H1 (cell line): Measurements from ENCODE around the gene MR1. TPM values are rescaled to one million over a fixed set of nuclear protein-coding genes. Genes with fewer than 3 reads are reported as not detected.

Source experiments
- CTCF ChIA-PET: fragments of 300-600 bp; sonication (Branson Sonifier 250); formaldehyde crosslinking; loops from one replicate; lab custom pipeline; 2021; ENCODE audit not compliant: partially characterized antibody; lab: Charles Lee
- POLR2A ChIA-PET: fragments of 300-600 bp; sonication (Branson Sonifier 250); formaldehyde crosslinking; loops from one replicate; lab custom pipeline; 2021; ENCODE audit warnings: inconsistent platforms; ENCODE audit not compliant: partially characterized antibody; lab: Charles Lee
- DNase-seq, 2 experiments: peaks; one replicate each; pipeline versions ENCODE4 v3.0.0 to v3.0.0-alpha.2; 2010 to 2022; ENCODE audit warnings: low spot score in 2 of 2, low read depth in 1 of 2, mixed read lengths in 1 of 2
- FAIRE-seq: peaks from 2 replicates; lab custom pipeline; 2011; peaks lifted over from hg19 to GRCh38; lab: Jason Lieb, UNC
- H2AFZ ChIP-seq: 2 replicates; pipeline ENCODE4 v1.8.1; 2012; ENCODE audit warnings: low read length, inconsistent platforms
- H2AK5ac ChIP-seq: 2 replicates; pipeline ENCODE4 v1.6.1; 2013; ENCODE audit warnings: low read depth, low read length
- H2BK120ac ChIP-seq: replicated peaks from 2 replicates; pipeline ENCODE3; 2013; ENCODE audit warnings: low read depth, low read length, inconsistent platforms
- H2BK12ac ChIP-seq: 2 replicates; pipeline ENCODE4 v1.6.1; 2013; ENCODE audit warnings: low read depth, low read length
- H2BK15ac ChIP-seq: 2 replicates; pipeline ENCODE4 v1.6.1; 2013; ENCODE audit warnings: low read length
- H2BK20ac ChIP-seq: 2 replicates; pipeline ENCODE4 v1.6.1; 2013; ENCODE audit warnings: low read length
- H2BK5ac ChIP-seq: 2 replicates; pipeline ENCODE4 v1.6.1; 2013; ENCODE audit warnings: low read depth, low read length
- H3K14ac ChIP-seq: 2 replicates; pipeline ENCODE4 v1.6.1; 2013; ENCODE audit warnings: inconsistent platforms; ENCODE audit not compliant: insufficient read length
- H3K18ac ChIP-seq: 2 replicates; pipeline ENCODE4 v1.6.1; 2013; ENCODE audit warnings: low read length; ENCODE audit errors: extremely low read depth
- H3K23ac ChIP-seq: 2 replicates; pipeline ENCODE4 v1.6.1; 2013; ENCODE audit warnings: inconsistent platforms; ENCODE audit not compliant: insufficient read length
- H3K23me2 ChIP-seq: 2 replicates; pipeline ENCODE4 v1.6.1; 2013; ENCODE audit warnings: low read depth, low read length
- H3K27ac ChIP-seq: 2 replicates; pipeline ENCODE4 v1.6.1; 2011; ENCODE audit warnings: low read depth, low read length, inconsistent platforms
- H3K27me3 ChIP-seq, 4 experiments: replicated peaks in 1 of 4; 1 replicate in 1 of 4; 2 replicates in 3 of 4; pipeline versions ENCODE4 v1.6.1 to v1.8.1; 2011 to 2013; ENCODE audit warnings: low read length in 3 of 4, mild to moderate bottlenecking in 3 of 4, inconsistent platforms in 2 of 4, mixed read lengths in 2 of 4, moderate library complexity in 1 of 4; ENCODE audit not compliant: control insufficient read depth in 3 of 4, insufficient read depth in 3 of 4; ENCODE audit errors: extremely low read depth in 1 of 4
- H3K36me3 ChIP-seq, 4 experiments: 2 replicates each; pipeline versions ENCODE4 v1.6.1 to v1.8.1; 2011 to 2013; ENCODE audit warnings: mild to moderate bottlenecking in 4 of 4, low read length in 3 of 4, moderate library complexity in 2 of 4, control low read depth in 1 of 4, inconsistent platforms in 1 of 4; ENCODE audit not compliant: insufficient read depth in 4 of 4, control insufficient read depth in 2 of 4
- H3K4ac ChIP-seq: replicated peaks from 2 replicates; pipeline ENCODE3; 2013; ENCODE audit warnings: low read length, low read depth, mixed read lengths, inconsistent platforms; ENCODE audit not compliant: insufficient read length
- H3K4me1 ChIP-seq, 4 experiments: replicated peaks in 1 of 4; 1 replicate in 1 of 4; 2 replicates in 3 of 4; pipeline versions ENCODE4 v1.6.1 to v1.8.1; 2011 to 2013; ENCODE audit warnings: low read length in 3 of 4, inconsistent platforms in 2 of 4, mixed read lengths in 1 of 4; ENCODE audit not compliant: insufficient read depth in 4 of 4, control insufficient read depth in 3 of 4
- H3K4me2 ChIP-seq, 2 experiments: 2 replicates each; pipeline versions ENCODE4 v1.6.1 to v1.8.1; 2011 to 2013; ENCODE audit warnings: low read depth in 2 of 2, low read length in 2 of 2, control low read depth in 1 of 2, inconsistent platforms in 1 of 2, mild to moderate bottlenecking in 1 of 2; ENCODE audit not compliant: insufficient read depth in 1 of 2
- H3K4me3 ChIP-seq, 4 experiments: fragments of 200-600, 300-600 bp in 1 of 4; sonication (generic), shearing (Covaris generic), sonication (Bioruptor Twin) in 1 of 4; 2 replicates each; pipeline versions ENCODE4 v1.5.1 to v1.8.1; 2011 to 2016; ENCODE audit warnings: low read length in 4 of 4, low read depth in 3 of 4, control low read depth in 2 of 4, inconsistent platforms in 2 of 4, mild to moderate bottlenecking in 2 of 4, mixed read lengths in 1 of 4, moderate library complexity in 1 of 4; ENCODE audit not compliant: insufficient read depth in 2 of 4; ENCODE audit errors: extremely low read depth in 1 of 4
- H3K56ac ChIP-seq: replicated peaks from 2 replicates; pipeline ENCODE3; 2013; ENCODE audit warnings: low read depth, mild to moderate bottlenecking, mixed read lengths, low read length, inconsistent platforms; ENCODE audit not compliant: insufficient read length
- H3K79me1 ChIP-seq: 2 replicates; pipeline ENCODE4 v1.6.1; 2013; ENCODE audit warnings: low read depth, low read length, control low read depth
- H3K79me2 ChIP-seq, 2 experiments: 2 replicates each; pipeline versions ENCODE4 v1.6.1 to v1.8.1; 2012 to 2013; ENCODE audit warnings: low read length in 2 of 2, mild to moderate bottlenecking in 2 of 2, inconsistent platforms in 1 of 2; ENCODE audit not compliant: insufficient read depth in 2 of 2, control insufficient read depth in 1 of 2
- H3K9ac ChIP-seq, 4 experiments: replicated peaks in 1 of 4; 1 replicate in 1 of 4; 2 replicates in 3 of 4; pipeline versions ENCODE4 v1.6.1 to v1.8.1; 2011 to 2013; ENCODE audit warnings: low read depth in 3 of 4, low read length in 3 of 4, control low read depth in 2 of 4, mild to moderate bottlenecking in 2 of 4, moderate library complexity in 2 of 4, inconsistent platforms in 1 of 4; ENCODE audit errors: extremely low read depth in 1 of 4
- H3K9me3 ChIP-seq, 2 experiments: 2 replicates each; pipeline versions ENCODE4 v1.6.1 to v1.8.1; 2012 to 2013; ENCODE audit warnings: mild to moderate bottlenecking in 2 of 2, moderate library complexity in 2 of 2, control low read depth in 1 of 2, inconsistent platforms in 1 of 2, low read depth in 1 of 2, low read length in 1 of 2, mixed read lengths in 1 of 2; ENCODE audit not compliant: insufficient read depth in 2 of 2
- H4K20me1 ChIP-seq, 2 experiments: replicated peaks in 1 of 2; 2 replicates each; pipeline versions ENCODE3 to v1.8.1; 2011 to 2013; ENCODE audit warnings: inconsistent platforms in 2 of 2, low read length in 2 of 2, mild to moderate bottlenecking in 1 of 2; ENCODE audit not compliant: insufficient read depth in 2 of 2, control insufficient read depth in 1 of 2
- H4K5ac ChIP-seq: 2 replicates; pipeline ENCODE4 v1.6.1; 2013; ENCODE audit warnings: low read length, low read depth, mixed read lengths, inconsistent platforms; ENCODE audit not compliant: insufficient read length
- H4K8ac ChIP-seq: 2 replicates; pipeline ENCODE4 v1.8.0; 2013; ENCODE audit warnings: mild to moderate bottlenecking, moderate library complexity, low read length, inconsistent platforms; ENCODE audit not compliant: insufficient read depth; ENCODE audit errors: extremely low read depth
- H4K91ac ChIP-seq: replicated peaks from 2 replicates; pipeline ENCODE3; 2013; ENCODE audit warnings: low read length, mixed read lengths, inconsistent platforms; ENCODE audit not compliant: insufficient read length
- WGBS, 2 experiments: shearing (Covaris generic) in 1 of 2; methylation state at CpG; one replicate each; pipeline versions ENCODE4 v1.1.6 to v1.1.7; 2013 to 2015; ENCODE audit warnings: low lambda C conversion rate in 2 of 2, mixed read lengths in 2 of 2, inconsistent platforms in 1 of 2, low coverage in 1 of 2, missing lambda C conversion rate in 1 of 2; ENCODE audit not compliant: insufficient replicate concordance in 2 of 2, insufficient coverage in 1 of 2, insufficient read length in 1 of 2; ENCODE audit errors: extremely low coverage in 1 of 2, missing lambda C conversion rate in 1 of 2; 5-methylcytosine and 5-hydroxymethylcytosine counted together
- polyA plus RNA-seq, 7 experiments: library from polyadenylated mRNA; depleted of rRNA in 3 of 7; stranded (reverse) in 5 of 7; unstranded in 2 of 7; fragments of >200 nt in 5 of 7; fragments of 200-250 nt in 2 of 7; gene quantifications; 1 replicate in 5 of 7; 2 replicates in 1 of 7; 4 replicates in 1 of 7; pipeline versions ENCODE4 v1.2.1 to v1.2.3, GENCODE V29; 2011 to 2013; ENCODE audit warnings: missing spikeins in 2 of 7, mixed read lengths in 2 of 7
- total RNA-seq: library from RNA; stranded (reverse); fragmentation: NEBNext Ultra II Directional; extraction: Animal tissue kit (Norgen Biotek cat#: 25700); gene quantifications from 2 replicates; pipeline ENCODE4 v1.2.1, GENCODE V29; 2021

MR1 gene
- total and polyA plus RNA-seq, 2 of the 8 experiments (the other 6 are each of a cell fraction or from before 2014, with no cell fraction given), result 0.09 TPM; not detected in 1

DNA sequence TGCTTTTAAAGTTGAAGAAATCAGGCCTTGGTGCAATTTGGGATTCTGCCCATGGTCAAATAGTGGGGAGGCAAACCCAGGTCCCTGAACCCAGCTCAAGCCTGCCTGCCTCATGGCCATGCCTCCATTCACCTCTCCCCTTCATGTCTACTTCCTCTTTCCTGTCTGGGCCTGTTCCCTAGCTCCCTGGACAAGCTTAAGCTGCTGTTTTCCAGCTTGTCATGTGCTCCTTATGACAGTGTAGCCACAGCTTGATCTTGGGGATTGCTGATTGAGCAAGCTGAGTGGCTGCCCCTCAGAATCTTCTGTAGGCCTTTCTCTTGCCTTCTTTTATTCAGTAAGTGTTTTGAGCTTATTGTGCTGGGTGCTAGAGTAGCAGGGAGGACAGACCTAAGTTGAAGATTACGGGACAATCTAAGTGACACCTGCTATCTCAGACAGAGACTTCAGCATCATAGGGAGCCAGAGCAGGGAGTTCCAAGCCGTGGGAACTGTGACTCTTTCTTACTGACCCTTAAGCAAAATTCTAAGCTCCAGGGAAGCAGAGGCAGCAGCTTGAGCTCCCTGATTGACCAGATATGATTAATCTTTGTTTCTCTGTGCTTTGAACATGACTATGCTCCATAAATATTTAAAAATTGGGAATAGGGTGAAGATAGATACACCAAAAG is 520 bp upstream of the MR1 start:
- Histone ChIP-seq H3K27me3 (no peaks in the 10 kb centered on the region), H2AK5ac (no peak overlapping the region), H3K4me3 (no peak overlapping the region), H3K23ac (no peak overlapping the region), H3K4me2 (no peak overlapping the region), H4K20me1 (no peaks in the 10 kb centered on the region), H2BK12ac (no peak overlapping the region), H3K14ac (no peak overlapping the region), H3K36me3 (no peaks in the 10 kb centered on the region), H3K79me2 (no peaks in the 10 kb centered on the region), H3K56ac (no peak overlapping the region), H4K5ac (no peak overlapping the region), H3K23me2 (no peaks in the 10 kb centered on the region; the same call in 1 of the 2 replicates), H2BK120ac (no peak overlapping the region), H3K4me1 (no peaks in the 10 kb centered on the region), H4K91ac (no peak overlapping the region), H2BK20ac (no peak overlapping the region), H2BK15ac (no peak overlapping the region), H3K9ac (no peak overlapping the region), H3K27ac (no peak overlapping the region), H3K9me3 (no peaks in the 10 kb centered on the region), H3K79me1 (no peaks in the 10 kb centered on the region), H2BK5ac (no peak overlapping the region), H3K18ac (no peak overlapping the region), H3K4ac (no peak overlapping the region), H4K8ac (no peak overlapping the region), H2AFZ (peak overlapping the region; percentile 71)
- DNase-seq (no peak), FAIRE-seq (no peak)
- POLR2A ChIA-PET, result interaction anchor here (0.6 to 2.6 kb wide), 3 partner anchors 10 to 401 kb away, joined by 3 to 7 read pairs (median 5); partner anchors contain the start of genes STX6 and XPR1
- CTCF ChIA-PET, result interaction anchor here (1.1 to 12.7 kb wide), 5 partner anchors 9 to 120 kb away, joined by 3 to 142 read pairs (median 3); no protein-coding TSS in a partner anchor
- WGBS, 2 experiments, result 75% methylated on average over 2 of the region's 2 CpGs; no CpG with 5 or more reads in 1 of the 2 experiments
